Keratinocyte (primary cell): ENCODE data around the gene LHFPL6. TPM values are rescaled to one million over a fixed set of nuclear protein-coding genes. Genes with fewer than 3 reads are reported as not detected.

Experiments used
- DNase-seq: peaks from one replicate; pipeline ENCODE4 v3.0.0-alpha.2; 2011; ENCODE audit warnings: low read depth, missing footprints, low spot score
- FAIRE-seq: peaks from 2 replicates; lab custom pipeline; 2011; peaks lifted over from hg19 to GRCh38; lab: Jason Lieb, UNC
- H2AFZ ChIP-seq: 2 replicates; pipeline ENCODE4 v1.6.0; 2012; ENCODE audit warnings: low read length, control low read depth, inconsistent platforms; ENCODE audit not compliant: control insufficient read depth
- H3K27ac ChIP-seq: 2 replicates; pipeline ENCODE4 v1.5.1; 2011; ENCODE audit warnings: low read length; ENCODE audit not compliant: control insufficient read depth, insufficient read depth
- H3K27me3 ChIP-seq: 3 replicates; pipeline ENCODE4 v1.6.0; 2011; ENCODE audit warnings: low read length; ENCODE audit not compliant: control insufficient read depth, insufficient read depth; ENCODE audit errors: extremely low read depth
- H3K36me3 ChIP-seq, 2 experiments: 2 replicates in 1 of 2; 3 replicates in 1 of 2; pipeline ENCODE4 v1.5.1; 2011; ENCODE audit warnings: low read length in 2 of 2, mild to moderate bottlenecking in 1 of 2; ENCODE audit not compliant: control insufficient read depth in 2 of 2, insufficient read depth in 2 of 2; ENCODE audit errors: extremely low read depth in 1 of 2
- H3K4me1 ChIP-seq: 3 replicates; pipeline ENCODE4 v1.5.1; 2011; ENCODE audit warnings: low read length; ENCODE audit not compliant: control insufficient read depth, insufficient read depth; ENCODE audit errors: extremely low read depth
- H3K4me2 ChIP-seq: 3 replicates; pipeline ENCODE4 v1.6.0; 2011; ENCODE audit warnings: low read depth, low read length; ENCODE audit not compliant: control insufficient read depth, insufficient read depth; ENCODE audit errors: extremely low read depth
- H3K4me3 ChIP-seq, 3 experiments: fragments of 200-600 bp in 1 of 3; sonication (generic) in 1 of 3; 2 replicates in 2 of 3; 3 replicates in 1 of 3; pipeline ENCODE4 v1.5.1; 2011 to 2016; ENCODE audit warnings: low read length in 3 of 3, mild to moderate bottlenecking in 3 of 3, control low read depth in 2 of 3, inconsistent platforms in 1 of 3, low read depth in 1 of 3, mixed read lengths in 1 of 3, mixed run types in 1 of 3, moderate library complexity in 1 of 3; ENCODE audit not compliant: control insufficient read depth in 2 of 3, insufficient read depth in 2 of 3; ENCODE audit errors: extremely low read depth in 1 of 3
- H3K79me2 ChIP-seq: 2 replicates; pipeline ENCODE4 v1.6.0; 2012; ENCODE audit warnings: low read length; ENCODE audit not compliant: control insufficient read depth, insufficient read depth
- H3K9ac ChIP-seq: 3 replicates; pipeline ENCODE4 v1.6.0; 2011; ENCODE audit warnings: low read length; ENCODE audit not compliant: control insufficient read depth, insufficient read depth; ENCODE audit errors: extremely low read depth
- H3K9me1 ChIP-seq: 3 replicates; pipeline ENCODE4 v1.6.0; 2011; ENCODE audit warnings: low read length; ENCODE audit not compliant: control insufficient read depth, insufficient read depth; ENCODE audit errors: extremely low read depth
- H3K9me3 ChIP-seq: 2 replicates; pipeline ENCODE4 v1.5.1; 2012; ENCODE audit warnings: low read depth, low read length; ENCODE audit not compliant: control insufficient read depth
- H4K20me1 ChIP-seq: 3 replicates; pipeline ENCODE4 v1.6.0; 2011; ENCODE audit warnings: low read length; ENCODE audit not compliant: control insufficient read depth, insufficient read depth; ENCODE audit errors: extremely low read depth
- EZH2 ChIP-seq: IDR thresholded peaks from one replicate; pipeline ENCODE4 v1.6.1; 2012; ENCODE audit warnings: inconsistent platforms, mild to moderate bottlenecking, low read length, moderate library complexity
- dilution Hi-C: fragments of 300-500 bp; cut with MboI; formaldehyde crosslinking; loops from one replicate; pipeline ENCODE4 v1.7.0; 2020; ENCODE audit warnings: low sequenced_read_pairs; ENCODE audit not compliant: extremely low pct_ligation_motif_present
- polyA plus RNA-seq, 5 experiments: library from polyadenylated mRNA; depleted of rRNA in 3 of 5; stranded (reverse) in 3 of 5; stranded (forward) in 1 of 5; unstranded in 1 of 5; fragments of >200 nt; gene quantifications; 1 replicate in 1 of 5; 2 replicates in 3 of 5; 3 replicates in 1 of 5; pipeline versions ENCODE4 v1.2.1 to v1.2.3, GENCODE V29; 2011 to 2012; ENCODE audit warnings: missing spikeins in 2 of 5, low read depth in 1 of 5, low replicate concordance in 1 of 5
- TF ChIP-seq, protein P1 (sequence below), 3 experiments: IDR thresholded peaks in 1 of 3; conservative IDR thresholded peaks in 1 of 3; optimal IDR thresholded peaks in 1 of 3; 2 replicates in 2 of 3; 3 replicates in 1 of 3; pipeline versions ENCODE3 to v1.5.1; 2011; ENCODE audit warnings: low read length in 3 of 3, mild to moderate bottlenecking in 3 of 3, moderate library complexity in 2 of 3, control low read depth in 1 of 3, inconsistent platforms in 1 of 3; ENCODE audit not compliant: insufficient read depth in 2 of 3; ENCODE audit errors: extremely low read depth in 1 of 3

The LHFPL6 gene
- polyA plus RNA-seq, 1 donor (not counting 4 experiments of a cell fraction or from before 2014, with no cell fraction given) = 15.8 TPM

GRCh38 chr13:39451301-39451700 is 151.7 kb downstream of the LHFPL6 start:
- dilution Hi-C loops = no loop called here
- Histone ChIP-seq H3K27me3 (no peaks in the 10 kb centered on the region), H3K27ac (no peak overlapping the region), H3K4me2 (no peak overlapping the region), H4K20me1 (no peaks in the 10 kb centered on the region), H3K36me3 (no peaks in the 10 kb centered on the region), H2AFZ (no peak overlapping the region), H3K4me1 (no peaks in the 10 kb centered on the region), H3K79me2 (no peaks in the 10 kb centered on the region), H3K4me3 (no peak overlapping the region), H3K9me1 (no peaks in the 10 kb centered on the region), H3K9me3 (no peaks in the 10 kb centered on the region), H3K9ac (no peak overlapping the region)
- TF ChIP-seq, protein P1, sequence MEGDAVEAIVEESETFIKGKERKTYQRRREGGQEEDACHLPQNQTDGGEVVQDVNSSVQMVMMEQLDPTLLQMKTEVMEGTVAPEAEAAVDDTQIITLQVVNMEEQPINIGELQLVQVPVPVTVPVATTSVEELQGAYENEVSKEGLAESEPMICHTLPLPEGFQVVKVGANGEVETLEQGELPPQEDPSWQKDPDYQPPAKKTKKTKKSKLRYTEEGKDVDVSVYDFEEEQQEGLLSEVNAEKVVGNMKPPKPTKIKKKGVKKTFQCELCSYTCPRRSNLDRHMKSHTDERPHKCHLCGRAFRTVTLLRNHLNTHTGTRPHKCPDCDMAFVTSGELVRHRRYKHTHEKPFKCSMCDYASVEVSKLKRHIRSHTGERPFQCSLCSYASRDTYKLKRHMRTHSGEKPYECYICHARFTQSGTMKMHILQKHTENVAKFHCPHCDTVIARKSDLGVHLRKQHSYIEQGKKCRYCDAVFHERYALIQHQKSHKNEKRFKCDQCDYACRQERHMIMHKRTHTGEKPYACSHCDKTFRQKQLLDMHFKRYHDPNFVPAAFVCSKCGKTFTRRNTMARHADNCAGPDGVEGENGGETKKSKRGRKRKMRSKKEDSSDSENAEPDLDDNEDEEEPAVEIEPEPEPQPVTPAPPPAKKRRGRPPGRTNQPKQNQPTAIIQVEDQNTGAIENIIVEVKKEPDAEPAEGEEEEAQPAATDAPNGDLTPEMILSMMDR (optimal IDR thresholded peaks at IDR 0.05 in 1 of 3, IDR thresholded peaks at IDR 0.05 in 1 of 3, conservative IDR thresholded peaks at IDR 0.05 in 1 of 3; ENCODE audit: extremely low read depth in 1 of 3, insufficient read depth in 2 of 3, low read length in 3 of 3) = no peak
- no peak for TF ChIP-seq EZH2
- DNase-seq = no peak
- no peak for FAIRE-seq

DNA sequence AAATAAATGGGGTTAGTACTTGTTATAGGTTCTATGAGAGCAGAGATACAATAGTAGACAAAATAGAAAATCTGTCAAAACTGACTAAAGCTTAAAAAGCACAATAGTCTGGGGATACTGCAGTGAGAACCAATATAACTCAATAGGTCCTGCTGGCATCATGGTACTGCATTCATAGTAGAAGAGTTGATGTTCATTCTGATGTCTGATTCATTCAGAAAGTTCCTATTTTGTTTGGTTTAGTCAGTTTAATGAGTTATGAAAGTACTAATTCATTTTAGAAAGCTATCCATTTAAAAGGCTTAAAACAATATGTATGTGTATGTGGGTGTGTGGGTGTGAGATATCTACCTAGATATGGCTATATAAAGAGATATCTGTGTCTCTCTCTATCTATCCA is 152.8 kb downstream of the LHFPL6 start:
- no peak overlapping the region for H2AFZ ChIP-seq
- TF ChIP-seq, protein P1 (optimal IDR thresholded peaks at IDR 0.05 in 1 of 3, IDR thresholded peaks at IDR 0.05 in 1 of 3, conservative IDR thresholded peaks at IDR 0.05 in 1 of 3; ENCODE audit: extremely low read depth in 1 of 3, insufficient read depth in 2 of 3, low read length in 3 of 3) = no peak
- TF ChIP-seq EZH2 = no peak
- dilution Hi-C loops = no loop called here
- no peaks in the 10 kb centered on the region for H3K9me3 ChIP-seq
- no peak overlapping the region for H3K4me2 ChIP-seq
- no peaks in the 10 kb centered on the region for H4K20me1 ChIP-seq
- no peaks in the 10 kb centered on the region for H3K27me3 ChIP-seq
- H3K4me3 ChIP-seq = no peak overlapping the region
- DNase-seq (no peak), FAIRE-seq (no peak)
- H3K27ac ChIP-seq = no peak overlapping the region
- H3K4me1 ChIP-seq = no peaks in the 10 kb centered on the region
- H3K9me1 ChIP-seq = no peaks in the 10 kb centered on the region
- H3K36me3 ChIP-seq = no peaks in the 10 kb centered on the region
- H3K9ac ChIP-seq = no peak overlapping the region
- H3K79me2 ChIP-seq = no peaks in the 10 kb centered on the region
